IPS DF 6.9 (cell line): ENCODE results near the gene STK10.

ENCODE experiments used
- DNase-seq: peaks from one replicate; pipeline ENCODE4 v3.0.0-alpha.2; 2013; ENCODE audit warnings: low read depth, low spot score
- H3K27ac ChIP-seq: one replicate; pipeline ENCODE4 v1.5.1; 2013; ENCODE audit warnings: low read length, control low read depth
- H3K27me3 ChIP-seq: 2 replicates; pipeline ENCODE4 v1.6.1; 2013; ENCODE audit warnings: mild to moderate bottlenecking, low read length; ENCODE audit not compliant: control insufficient read depth, insufficient read depth
- H3K36me3 ChIP-seq: 2 replicates; pipeline ENCODE4 v1.6.1; 2013; ENCODE audit warnings: low read length; ENCODE audit not compliant: control insufficient read depth, insufficient read depth
- H3K4me1 ChIP-seq: 2 replicates; pipeline ENCODE4 v1.6.1; 2013; ENCODE audit warnings: low read length; ENCODE audit not compliant: control insufficient read depth, insufficient read depth
- H3K4me3 ChIP-seq: 2 replicates; pipeline ENCODE4 v1.5.1; 2013; ENCODE audit warnings: mild to moderate bottlenecking, low read length
- H3K9me3 ChIP-seq: 2 replicates; pipeline ENCODE4 v1.6.1; 2013; ENCODE audit warnings: low read length, inconsistent platforms; ENCODE audit not compliant: control insufficient read depth, insufficient read depth
- WGBS: extraction: QIAGEN DNeasy Blood & Tissue Kit; methylation state at CpG from one replicate; pipeline ENCODE4 v1.1.7; 2013; ENCODE audit warnings: mixed read lengths, missing lambda C conversion rate; ENCODE audit not compliant: insufficient read length, insufficient coverage; 5-methylcytosine and 5-hydroxymethylcytosine counted together

Gene STK10

DNA sequence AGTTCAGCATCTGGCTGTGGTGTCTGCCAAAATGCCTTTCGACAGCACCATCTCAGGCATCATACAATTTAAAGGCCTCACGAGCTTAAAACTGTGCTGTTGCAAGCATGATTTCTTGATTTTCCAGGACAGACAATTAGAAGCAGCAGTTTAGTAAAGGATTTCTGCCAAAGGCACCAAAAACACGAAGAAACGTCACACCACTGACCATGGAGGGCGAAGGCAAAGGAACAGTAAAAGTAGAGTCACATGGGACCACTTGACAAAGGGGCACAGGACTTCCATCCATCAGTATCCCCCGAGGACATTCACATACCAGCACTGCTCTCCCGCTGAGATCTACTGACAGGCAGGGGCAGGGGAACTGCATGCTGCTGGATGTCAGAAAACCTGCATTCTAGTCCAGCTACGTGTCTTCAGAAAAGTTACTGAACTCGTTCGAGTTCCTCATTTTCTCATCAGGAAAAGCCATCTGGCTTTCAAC is 111.2 kb downstream of the STK10 start:
- H3K4me3 ChIP-seq: no peak overlapping the region
- no peaks in the 10 kb centered on the region for H3K36me3 ChIP-seq
- WGBS: no CpG with 5 or more reads among the region's 10 CpGs
- no peaks in the 10 kb centered on the region for H3K9me3 ChIP-seq
- H3K27me3 ChIP-seq: no peaks in the 10 kb centered on the region
- H3K27ac ChIP-seq: no peak overlapping the region
- no peaks in the 10 kb centered on the region for H3K4me1 ChIP-seq
- no peak for DNase-seq

DNA sequence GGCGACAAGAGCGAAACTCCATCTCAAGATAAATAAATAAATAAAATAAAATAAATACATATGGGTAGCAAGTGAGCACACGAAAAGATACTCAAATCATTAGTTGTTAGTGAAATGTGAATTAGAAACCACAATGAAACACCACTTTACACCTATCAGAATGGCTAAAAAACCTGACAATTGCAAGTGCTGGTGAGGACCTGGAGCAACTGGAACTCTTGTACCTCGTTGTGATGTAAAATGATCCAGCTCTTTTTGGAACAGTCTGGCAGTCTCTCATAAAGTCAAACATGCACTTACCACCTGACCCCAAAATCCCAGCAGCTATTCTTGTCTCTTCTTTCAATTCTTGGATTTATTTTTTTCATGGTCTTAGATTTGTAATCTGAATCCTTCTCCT is 112.4 kb downstream of the STK10 start:
- Histone ChIP-seq H3K27ac (no peak overlapping the region), H3K9me3 (no peaks in the 10 kb centered on the region), H3K36me3 (no peaks in the 10 kb centered on the region), H3K27me3 (no peaks in the 10 kb centered on the region), H3K4me1 (no peaks in the 10 kb centered on the region), H3K4me3 (no peak overlapping the region)
- DNase-seq: no peak
- WGBS: no CpG with 5 or more reads among the region's 4 CpGs

DNA sequence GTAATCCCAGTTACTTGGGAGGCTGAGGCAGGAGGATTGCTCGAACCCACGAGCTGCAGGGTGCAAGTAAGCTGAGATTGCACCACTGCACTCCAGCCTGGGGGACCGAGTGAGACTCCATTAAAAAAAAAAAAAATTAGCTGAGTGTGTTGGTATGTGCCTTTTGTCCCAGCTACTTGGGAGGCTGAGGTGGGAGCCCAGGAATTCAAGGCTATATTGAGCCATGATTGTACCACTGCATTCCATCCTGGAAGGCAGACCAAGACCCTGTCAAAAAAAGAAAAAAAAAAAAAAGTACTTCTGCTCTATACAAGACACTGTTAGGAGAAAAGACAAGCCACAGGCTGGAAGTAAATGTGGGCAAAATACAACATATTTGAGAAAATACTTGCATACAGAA is 113.1 kb downstream of the STK10 start:
- no peaks in the 10 kb centered on the region for H3K27me3 ChIP-seq
- no peaks in the 10 kb centered on the region for H3K4me1 ChIP-seq
- no peaks in the 10 kb centered on the region for H3K36me3 ChIP-seq
- WGBS: no CpG with 5 or more reads among the region's 3 CpGs
- no peaks in the 10 kb centered on the region for H3K9me3 ChIP-seq
- H3K4me3 ChIP-seq: no peak overlapping the region
- no peak for DNase-seq
- no peak overlapping the region for H3K27ac ChIP-seq

DNA sequence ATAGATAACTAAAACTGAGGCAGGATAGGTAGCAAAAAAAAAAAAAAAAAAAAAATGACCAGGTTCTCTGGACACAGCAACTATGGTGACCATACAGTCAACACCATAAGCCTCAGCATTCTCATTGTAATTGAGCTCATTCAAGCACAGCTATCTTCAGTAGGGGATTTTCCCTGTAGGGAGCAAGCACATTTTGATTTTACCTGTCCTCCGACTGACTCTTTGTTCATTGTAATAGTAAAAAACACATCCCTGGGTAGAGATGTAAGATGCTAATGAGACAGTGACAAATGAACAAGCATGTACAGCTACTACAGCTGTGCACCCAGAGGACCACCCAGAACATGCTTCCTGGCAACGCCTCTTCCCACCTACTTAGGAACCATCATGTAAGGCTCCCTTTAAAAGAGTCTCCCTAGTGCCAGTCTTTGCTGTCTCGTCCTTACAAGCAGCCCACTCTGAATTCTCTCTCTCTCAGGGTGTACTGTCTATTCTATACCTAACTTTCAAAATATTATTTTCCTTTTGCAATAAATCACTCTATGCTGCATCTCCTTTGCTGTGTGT is 116.6 kb downstream of the STK10 start:
- Histone ChIP-seq H3K27me3 (no peaks in the 10 kb centered on the region), H3K9me3 (no peaks in the 10 kb centered on the region), H3K4me3 (no peak overlapping the region), H3K27ac (no peak overlapping the region), H3K4me1 (no peaks in the 10 kb centered on the region), H3K36me3 (no peaks in the 10 kb centered on the region; the same call in 1 of the 2 replicates)
- WGBS: no CpG with 5 or more reads among the region's 3 CpGs
- no peak for DNase-seq

DNA sequence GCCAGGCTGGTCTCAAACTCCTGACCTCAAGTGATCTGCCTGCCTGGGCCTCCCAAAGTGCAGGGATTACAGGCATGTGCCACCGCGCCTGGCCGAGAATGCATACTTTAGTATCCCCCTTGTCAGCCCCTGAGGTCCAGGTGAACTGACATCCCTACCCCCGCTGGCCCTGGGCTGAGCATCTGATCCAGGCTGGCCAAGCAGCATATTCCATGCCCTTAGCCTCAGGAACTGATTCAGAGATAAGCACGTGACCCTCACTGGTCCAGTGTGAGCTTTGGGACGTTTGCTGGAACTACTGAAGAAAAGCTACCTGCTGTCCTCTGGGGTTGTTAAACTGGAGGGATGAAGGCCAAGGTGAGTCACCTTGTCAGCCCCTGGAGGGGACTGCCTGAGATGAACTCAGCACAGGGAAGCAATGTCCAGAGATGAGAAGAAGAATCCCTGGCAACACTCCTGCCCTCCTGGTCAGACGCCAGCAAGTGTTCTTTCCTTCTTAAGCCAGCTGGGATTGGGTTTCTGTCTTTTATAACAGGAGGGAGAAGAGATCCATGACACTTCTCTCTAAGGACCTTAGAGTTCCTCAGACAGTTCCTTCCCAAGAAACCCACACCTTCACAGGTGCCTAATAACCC is 122.5 kb downstream of the STK10 start:
- WGBS: no CpG with 5 or more reads among the region's 7 CpGs
- Histone ChIP-seq H3K4me1 (no peaks in the 10 kb centered on the region; the same call in 1 of the 2 replicates), H3K27ac (no peak overlapping the region), H3K27me3 (no peaks in the 10 kb centered on the region), H3K4me3 (no peak overlapping the region), H3K9me3 (no peaks in the 10 kb centered on the region), H3K36me3 (no peaks in the 10 kb centered on the region; the same call in none of the 2 replicates)
- DNase-seq: no peak

DNA sequence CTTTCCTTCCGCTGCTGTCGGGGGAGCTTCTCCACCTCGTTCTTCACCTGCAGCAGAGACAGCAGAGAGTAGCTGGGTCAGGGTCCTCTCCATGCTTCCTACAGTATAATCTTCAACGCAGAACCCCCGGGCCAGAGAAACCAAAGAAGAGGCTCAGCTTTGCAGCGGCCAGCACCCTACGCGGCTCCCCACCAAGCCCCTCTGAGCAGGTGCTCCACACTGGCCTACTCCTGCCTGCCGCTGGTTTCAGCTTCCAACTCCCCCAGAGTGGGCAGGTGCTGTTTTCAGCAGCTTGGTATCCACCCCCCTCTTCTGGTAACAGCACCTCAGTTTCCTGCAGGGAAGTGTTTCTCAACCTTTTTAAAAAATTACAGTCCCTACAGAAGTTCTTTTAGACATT is 123.3 kb downstream of the STK10 start:
- no CpG with 5 or more reads among the region's 9 CpGs for WGBS
- no peaks in the 10 kb centered on the region for H3K27me3 ChIP-seq
- no peaks in the 10 kb centered on the region; the same call in none of the 2 replicates for H3K36me3 ChIP-seq
- H3K27ac ChIP-seq: no peak overlapping the region
- H3K4me3 ChIP-seq: no peak overlapping the region
- no peaks in the 10 kb centered on the region for H3K9me3 ChIP-seq
- H3K4me1 ChIP-seq: no peaks in the 10 kb centered on the region; the same call in 1 of the 2 replicates
- DNase-seq: no peak

DNA sequence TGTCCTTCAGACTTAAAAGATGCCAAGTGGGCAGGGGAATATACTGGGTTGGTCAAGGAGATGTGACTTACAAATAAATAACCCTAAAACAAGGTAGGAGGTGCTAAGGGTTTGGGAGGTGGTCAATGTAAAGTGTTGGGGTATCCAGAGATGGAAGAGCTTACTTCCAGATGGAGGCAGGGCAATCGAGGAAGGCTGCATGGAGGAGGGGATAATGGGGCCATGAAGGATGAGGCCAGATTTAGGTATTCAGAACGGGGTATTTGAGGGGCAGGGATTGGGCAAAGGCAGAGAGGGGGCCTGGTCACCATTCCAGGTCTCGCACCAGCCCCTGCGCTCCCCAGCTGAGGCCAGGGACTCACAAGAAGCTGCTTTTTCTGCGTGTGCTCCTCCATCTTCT is 123.7 kb downstream of the STK10 start:
- Histone ChIP-seq H3K4me3 (no peak overlapping the region), H3K27ac (no peak overlapping the region), H3K4me1 (no peaks in the 10 kb centered on the region; the same call in 1 of the 2 replicates), H3K27me3 (no peaks in the 10 kb centered on the region), H3K9me3 (no peaks in the 10 kb centered on the region), H3K36me3 (no peaks in the 10 kb centered on the region; the same call in none of the 2 replicates)
- WGBS: no CpG with 5 or more reads among the region's 5 CpGs
- no peak for DNase-seq

DNA sequence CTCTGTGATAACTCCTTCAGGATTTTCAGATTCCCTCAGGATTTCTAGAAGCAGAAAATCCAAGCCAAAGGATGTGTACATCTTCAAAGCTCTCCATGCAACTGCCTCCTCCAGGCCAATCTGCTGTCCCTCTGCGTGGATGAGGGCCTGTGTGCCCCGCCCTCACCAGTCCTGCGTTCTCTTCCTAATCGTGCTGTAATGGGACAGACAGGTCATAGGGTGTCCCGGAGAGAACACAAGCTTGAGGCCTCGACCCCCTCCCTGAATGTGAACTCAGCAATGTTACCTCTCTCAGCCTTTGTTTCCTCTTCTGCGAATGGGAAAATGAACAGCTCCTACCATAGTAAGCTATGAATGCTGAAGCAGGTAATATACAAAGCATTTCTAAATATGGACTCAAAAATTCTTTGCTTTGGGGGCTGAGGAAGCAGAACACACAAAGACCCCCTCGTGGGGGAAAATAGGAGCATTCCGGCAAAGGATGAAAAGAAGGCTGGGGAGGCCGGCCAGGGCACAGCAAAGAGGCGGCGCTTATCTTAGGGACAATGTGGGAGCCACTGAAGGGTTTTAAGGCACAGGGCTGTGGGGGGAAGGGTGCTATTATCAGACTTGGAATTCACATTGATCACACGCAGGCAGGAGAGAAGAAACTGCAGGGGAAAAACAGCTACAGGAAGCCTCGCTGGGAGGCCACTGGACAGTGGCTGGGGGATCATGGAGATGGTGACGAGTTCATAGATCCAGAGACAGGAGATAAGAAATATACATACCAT is 124.4 kb downstream of the STK10 start:
- Histone ChIP-seq H3K9me3 (no peaks in the 10 kb centered on the region), H3K4me1 (no peaks in the 10 kb centered on the region; the same call in 1 of the 2 replicates), H3K27me3 (no peaks in the 10 kb centered on the region), H3K36me3 (no peaks in the 10 kb centered on the region; the same call in none of the 2 replicates), H3K27ac (no peak overlapping the region), H3K4me3 (no peak overlapping the region)
- no peak for DNase-seq
- WGBS: no CpG with 5 or more reads among the region's 15 CpGs

DNA sequence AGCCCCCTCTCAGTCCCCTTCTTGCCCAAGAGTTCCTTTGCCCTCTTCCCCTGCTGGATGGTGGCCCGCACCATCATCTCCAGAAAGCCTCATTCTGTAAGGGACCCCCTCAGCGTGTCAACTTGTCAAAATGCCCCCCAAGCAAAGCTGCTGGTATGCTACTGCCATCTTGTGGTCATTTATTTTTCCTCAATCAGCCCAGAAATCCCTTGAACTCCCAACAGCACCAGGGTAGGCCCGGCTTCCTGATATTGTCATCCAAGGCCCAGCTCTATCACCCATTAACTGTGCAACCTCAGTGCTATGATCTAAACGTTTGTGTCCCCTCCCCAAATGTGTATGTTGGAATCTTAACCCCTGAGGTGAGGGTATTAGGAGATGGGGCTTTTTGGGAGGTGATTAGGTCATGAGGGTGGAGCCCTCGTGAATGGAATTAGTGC is 128.3 kb downstream of the STK10 start:
- Histone ChIP-seq H3K4me3 (no peak overlapping the region), H3K27me3 (no peaks in the 10 kb centered on the region), H3K36me3 (peaks cover 3% of the 10 kb centered on the region), H3K27ac (no peak overlapping the region), H3K9me3 (no peaks in the 10 kb centered on the region), H3K4me1 (no peaks in the 10 kb centered on the region; the same call in 1 of the 2 replicates)
- WGBS: no CpG with 5 or more reads among the region's 5 CpGs
- no peak for DNase-seq

DNA sequence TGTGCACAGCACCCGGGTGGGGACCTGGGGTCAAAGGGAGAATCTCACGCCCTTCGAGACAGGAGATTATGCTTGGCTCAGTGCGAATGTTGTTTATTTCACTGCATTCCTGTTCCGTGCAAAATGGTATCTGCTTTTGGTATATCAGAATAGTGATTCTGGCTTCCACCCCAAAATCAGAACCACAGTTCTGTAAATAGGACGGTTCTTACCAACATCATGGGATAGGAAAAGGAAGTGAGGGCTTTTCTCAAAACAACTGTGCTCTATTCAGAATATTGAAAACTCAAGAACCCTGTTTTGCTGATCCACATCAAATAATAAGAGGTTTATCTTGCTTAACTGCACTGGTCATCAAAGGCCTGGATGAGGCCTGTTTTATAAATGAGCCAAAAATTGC is 129.9 kb downstream of the STK10 start:
- H3K27me3 ChIP-seq: no peaks in the 10 kb centered on the region
- no peak overlapping the region for H3K27ac ChIP-seq
- no CpG with 5 or more reads among the region's 6 CpGs for WGBS
- no peak for DNase-seq
- no peak overlapping the region for H3K4me3 ChIP-seq
- H3K36me3 ChIP-seq: peaks cover 3% of the 10 kb centered on the region; the same call in 1 of the 2 replicates
- H3K4me1 ChIP-seq: no peaks in the 10 kb centered on the region; the same call in 1 of the 2 replicates
- no peaks in the 10 kb centered on the region for H3K9me3 ChIP-seq
